A549 (cell line): ENCODE data around the gene TP53I11. TPM values are rescaled to one million over a fixed set of nuclear protein-coding genes. Genes with fewer than 3 reads are reported as not detected.
A peak's percentile ranks its signal among the peaks of the same experiment; 100 is the strongest.

Experiments
- ATAC-seq, 2 experiments: fragments of 200-7000 bp in 1 of 2; fragments of >200 bp in 1 of 2; cut with Nextera tagmentation in 1 of 2; cut with Tn5 transposase in 1 of 2; 3 replicates each; pipeline versions ENCODE4 v1.8.0 to v1.9.1; 2018 to 2020; ENCODE audit warnings: mild to moderate bottlenecking in 1 of 2, moderate library complexity in 1 of 2
- CTCF ChIA-PET: fragments of 300-600 bp; sonication (Branson Sonifier 250); formaldehyde crosslinking; extraction: SDS; loops from one replicate; lab custom pipeline; 2021; ENCODE audit warnings: antibody characterized with exemption, inconsistent platforms; lab: Yijun Ruan, JAX
- POLR2A ChIA-PET: fragments of 350-600 bp; formaldehyde crosslinking; extraction: SDS; loops from one replicate; lab custom pipeline; 2021; ENCODE audit warnings: antibody characterized with exemption, inconsistent platforms; lab: Yijun Ruan, JAX
- DNase-seq, 2 experiments: peaks; one replicate each; pipeline versions ENCODE4 v3.0.0 to v3.0.0-alpha.2; 2011 to 2016; ENCODE audit warnings: low read depth in 1 of 2, low spot score in 1 of 2
- FAIRE-seq: peaks from 2 replicates; lab custom pipeline; 2011; peaks lifted over from hg19 to GRCh38; lab: Jason Lieb, UNC
- H3K27ac ChIP-seq, 2 experiments: fragments of >200 bp; sonication (Bioruptor Twin); formaldehyde crosslinking; 3 replicates each; pipeline ENCODE4 v1.5.1; 2016 to 2017
- H3K4me1 ChIP-seq: fragments of >200 bp; sonication (Bioruptor Twin); formaldehyde crosslinking; 3 replicates; pipeline ENCODE4 v1.6.1; 2016
- H3K4me2 ChIP-seq: fragments of >200 bp; sonication (Bioruptor Twin); formaldehyde crosslinking; 3 replicates; pipeline ENCODE4 v1.6.1; 2016
- H3K4me3 ChIP-seq: fragments of >200 bp; sonication (Bioruptor Twin); formaldehyde crosslinking; 3 replicates; pipeline ENCODE4 v1.5.1; 2016
- H3K9me3 ChIP-seq: fragments of >200 bp; sonication (Bioruptor Twin); formaldehyde crosslinking; 3 replicates; pipeline ENCODE4 v1.6.1; 2016
- ATOH8 ChIP-seq: fragments of 250-450 bp; sonication (Bioruptor Pico); IDR thresholded peaks from 2 replicates; pipeline ENCODE4 v1.5.0; 2020; ENCODE audit warnings: low read depth, mild to moderate bottlenecking, moderate library complexity
- CBX2 ChIP-seq: fragments of 200-600 bp; sonication (generic); IDR thresholded peaks from 2 replicates; pipeline ENCODE4 v1.6.1; 2016; ENCODE audit warnings: low read depth, mild to moderate bottlenecking, borderline replicate concordance
- CBX8 ChIP-seq: fragments of 200-600 bp; sonication (generic); IDR thresholded peaks from 2 replicates; pipeline ENCODE4 v1.6.1; 2016
- CTCF ChIP-seq: fragments of >200 bp; sonication (Bioruptor Twin); formaldehyde crosslinking; IDR thresholded peaks from 3 replicates; pipeline ENCODE4 v1.5.1; 2016
- E2F6 ChIP-seq: IDR thresholded peaks from 2 replicates; pipeline ENCODE4 v1.6.1; 2012; ENCODE audit warnings: low read depth, borderline replicate concordance
- EP300 ChIP-seq, 2 experiments: fragments of >200 bp; sonication (Bioruptor Twin); formaldehyde crosslinking; IDR thresholded peaks; 2 replicates in 1 of 2; 3 replicates in 1 of 2; pipeline ENCODE4 v1.6.1; 2016 to 2017
- ESRRA ChIP-seq: fragments of 150-350 bp; IDR thresholded peaks from 2 replicates; pipeline ENCODE4 v1.6.1; 2014; ENCODE audit warnings: mild to moderate bottlenecking, low read length, borderline replicate concordance
- FOSB ChIP-seq: fragments of 250-450 bp; sonication (Bioruptor Pico); IDR thresholded peaks from 2 replicates; pipeline ENCODE4 v1.5.0; 2020; ENCODE audit warnings: mild to moderate bottlenecking, moderate library complexity
- FOXS1 ChIP-seq: fragments of 250-450 bp; sonication (Bioruptor Pico); IDR thresholded peaks from 2 replicates; pipeline ENCODE4 v1.5.0; 2020; ENCODE audit warnings: mild to moderate bottlenecking, moderate library complexity
- HDAC2 ChIP-seq: fragments of 200-600 bp; sonication (generic); IDR thresholded peaks from 2 replicates; pipeline ENCODE4 v1.6.1; 2016
- HES2 ChIP-seq: fragments of >200 bp; sonication (Bioruptor Twin); formaldehyde crosslinking; IDR thresholded peaks from 2 replicates; pipeline ENCODE4 v1.6.1; 2016
- HEYL ChIP-seq: fragments of 250-450 bp; sonication (Bioruptor Pico); IDR thresholded peaks from 2 replicates; pipeline ENCODE4 v1.8.0; 2021; ENCODE audit warnings: mild to moderate bottlenecking, moderate library complexity
- JUNB ChIP-seq: fragments of >200 bp; sonication (Bioruptor Twin); formaldehyde crosslinking; IDR thresholded peaks from 2 replicates; pipeline ENCODE4 v1.6.1; 2016
- MYC ChIP-seq: IDR thresholded peaks from 2 replicates; pipeline ENCODE4 v1.6.1; 2012; ENCODE audit warnings: mild to moderate bottlenecking, inconsistent platforms, low read length, improper control_type of control experiment, borderline replicate concordance
- NPAS2 ChIP-seq: fragments of 250-450 bp; sonication (Bioruptor Pico); IDR thresholded peaks from 2 replicates; pipeline ENCODE4 v1.8.0; 2022; ENCODE audit warnings: mild to moderate bottlenecking, moderate library complexity, borderline replicate concordance
- NR3C1 ChIP-seq: fragments of >200 bp; sonication (Bioruptor Twin); formaldehyde crosslinking; IDR thresholded peaks from 3 replicates; pipeline ENCODE4 v1.6.1; 2017
- POLR2A ChIP-seq: IDR thresholded peaks from 2 replicates; pipeline ENCODE4 v1.6.1; 2012; ENCODE audit warnings: mild to moderate bottlenecking, low read length
- RAD21 ChIP-seq, 2 experiments: fragments of >200 bp in 1 of 2; sonication (Bioruptor Twin) in 1 of 2; formaldehyde crosslinking in 1 of 2; IDR thresholded peaks in 1 of 2; conservative IDR thresholded peaks in 1 of 2; 2 replicates in 1 of 2; 3 replicates in 1 of 2; pipeline ENCODE4 v1.6.1; 2012 to 2018; ENCODE audit warnings: inconsistent platforms in 1 of 2
- RARB ChIP-seq: fragments of 250-450 bp; sonication (Bioruptor Pico); IDR thresholded peaks from 2 replicates; pipeline ENCODE4 v1.8.0; 2021; ENCODE audit warnings: mild to moderate bottlenecking, moderate library complexity
- RFX5 ChIP-seq: fragments of 450-650 bp; IDR thresholded peaks from 2 replicates; pipeline ENCODE4 v1.7.1; 2014; ENCODE audit warnings: antibody characterized with exemption, mild to moderate bottlenecking, moderate library complexity
- RNF2 ChIP-seq: fragments of 200-600 bp; sonication (generic); IDR thresholded peaks from 2 replicates; pipeline ENCODE4 v1.6.1; 2016; ENCODE audit warnings: low read depth, mild to moderate bottlenecking, antibody characterized with exemption, moderate library complexity, borderline replicate concordance
- SMC3 ChIP-seq: fragments of >200 bp; sonication (Bioruptor Twin); formaldehyde crosslinking; IDR thresholded peaks from 3 replicates; pipeline ENCODE4 v1.6.1; 2018; ENCODE audit warnings: inconsistent platforms
- SREBF2 ChIP-seq: fragments of 450-650 bp; IDR thresholded peaks from 2 replicates; pipeline ENCODE4 v1.6.1; 2014; ENCODE audit warnings: mild to moderate bottlenecking, moderate library complexity
- TP53 ChIP-seq: fragments of 250-450 bp; sonication (Bioruptor Pico); IDR thresholded peaks from 2 replicates; pipeline ENCODE4 v1.5.0; 2021; ENCODE audit warnings: mild to moderate bottlenecking, moderate library complexity
- ZC3H11A ChIP-seq: fragments of 450-650 bp; IDR thresholded peaks from 2 replicates; pipeline ENCODE4 v1.6.1; 2014; ENCODE audit warnings: antibody characterized with exemption, mild to moderate bottlenecking
- WGBS: methylation state at CpG from one replicate; pipeline ENCODE4 v1.1.6; 2017; ENCODE audit errors: missing lambda C conversion rate; 5-methylcytosine and 5-hydroxymethylcytosine counted together
- polyA plus RNA-seq, 4 experiments: library from polyadenylated mRNA; depleted of rRNA in 3 of 4; stranded (reverse); fragments of >200 nt; fragmentation: RNase III in 1 of 4; extraction: RNeasy Plus Mini Kit Qiagen cat#74134 plus additional on column Dnase treatment in 1 of 4; gene quantifications; 2 replicates in 3 of 4; 3 replicates in 1 of 4; pipeline ENCODE4 v1.2.3, GENCODE V29; 2011 to 2017

The TP53I11 gene
- polyA plus RNA-seq, 2 of the 4 experiments (the other 2 are of a cell fraction), result 11.2 to 28.2 TPM

GRCh38 chr11:44949160-44950030 lies 1.3 kb downstream of the TP53I11 start:
- ChIA-PET CTCF (interaction anchor here (0.8 to 24.5 kb wide), 16 partner anchors 8 to 329 kb away, joined by 3 to 1740 read pairs (median 4); no protein-coding TSS in a partner anchor), POLR2A (no interaction called here)
- Histone ChIP-seq H3K4me3 (peak overlapping the region; percentile 99), H3K9me3 (no peaks in the 10 kb centered on the region), H3K27ac (peak overlapping the region; percentile 92 to 95), H3K4me1 (peaks cover 16% of the 10 kb centered on the region), H3K4me2 (peak overlapping the region; percentile 99)
- ATAC-seq, result peak; percentile 38 to 75
- WGBS, result 8% methylated on average over 33 of the region's 57 CpGs
- FAIRE-seq, result no peak
- 0 out of 5 replicates have a peak, but pooled peaks of 1 of the 2 experiments have one; percentile 20 for TF ChIP-seq RAD21 (conservative IDR thresholded peaks at IDR 0.05 in 1 of 2, IDR thresholded peaks at IDR 0.05 in 1 of 2)
- peak; percentile 60 for TF ChIP-seq CTCF
- TF ChIP-seq E2F6, result no peak
- peak; percentile 29; the same call in 2 of the 3 replicates for TF ChIP-seq SMC3
- no peak for TF ChIP-seq NPAS2 (CRISPR knock-in tag)
- no peak for TF ChIP-seq FOXS1 (CRISPR knock-in tag)
- DNase-seq, result peak; percentile 58 to 68

GRCh38 chr11:44948155-44948554 lies 2.5 kb downstream of the TP53I11 start:
- DNase-seq (no peak), ATAC-seq (no peak), FAIRE-seq (no peak)
- ChIA-PET POLR2A (no interaction called here), CTCF (interaction anchor here (0.7 to 24.5 kb wide), 10 partner anchors 8 to 327 kb away, joined by 3 to 1740 read pairs (median 4); no protein-coding TSS in a partner anchor)
- TF ChIP-seq HES2, result no peak
- no peak for TF ChIP-seq RAD21 (conservative IDR thresholded peaks at IDR 0.05 in 1 of 2, IDR thresholded peaks at IDR 0.05 in 1 of 2)
- no peak for TF ChIP-seq ZC3H11A
- no peak for TF ChIP-seq EP300 (IDR thresholded peaks at IDR 0.05)
- TF ChIP-seq NR3C1, result no peak
- no peak for TF ChIP-seq TP53
- TF ChIP-seq ESRRA, result no peak
- no peak for TF ChIP-seq ATOH8
- no peak for TF ChIP-seq SREBF2
- no peak for TF ChIP-seq HDAC2
- TF ChIP-seq E2F6, result no peak
- no peak for TF ChIP-seq MYC
- no peak overlapping the region for H3K27ac ChIP-seq
- 93% methylated on average over 3 of the region's 3 CpGs for WGBS
- H3K4me3 ChIP-seq, result no peak overlapping the region
- peaks cover 12% of the 10 kb centered on the region; the same call in 2 of the 3 replicates for H3K4me1 ChIP-seq
- no peak overlapping the region for H3K4me2 ChIP-seq
- no peaks in the 10 kb centered on the region for H3K9me3 ChIP-seq

GRCh38 chr11:44947114-44947513 lies 3.6 kb downstream of the TP53I11 start:
- no peak for FAIRE-seq
- ATAC-seq, result no peak
- H3K27ac ChIP-seq, result no peak overlapping the region

More at GRCh38 chr11:44947114-44947513, 3.6 kb downstream of the TP53I11 start:
- DNase-seq, result no peak
- no peak overlapping the region for H3K4me2 ChIP-seq
- no peaks in the 10 kb centered on the region for H3K9me3 ChIP-seq
- CTCF ChIA-PET, result interaction anchor here (1.5 to 24.5 kb wide), 4 partner anchors 8 to 145 kb away, joined by 3 to 1740 read pairs (median 170); no protein-coding TSS in a partner anchor
- 50% methylated on average over 7 of the region's 9 CpGs for WGBS
- no peak overlapping the region for H3K4me3 ChIP-seq
- POLR2A ChIA-PET, result no interaction called here
- TF ChIP-seq RFX5 (no peak), FOXS1 (CRISPR knock-in tag) (no peak), FOSB (CRISPR knock-in tag) (no peak), SREBF2 (no peak), RARB (CRISPR knock-in tag) (no peak), JUNB (no peak), HDAC2 (no peak), CBX2 (no peak), HEYL (CRISPR knock-in tag) (no peak), RAD21 (conservative IDR thresholded peaks at IDR 0.05 in 1 of 2, IDR thresholded peaks at IDR 0.05 in 1 of 2) (no peak), POLR2A (no peak), CBX8 (no peak), RNF2 (no peak)
- H3K4me1 ChIP-seq, result peaks cover 10% of the 10 kb centered on the region; the same call in 2 of the 3 replicates
